GM12878 (cell line): Measurements from ENCODE around the gene PXDC1.

Experiments
- CHD4 ChIP-seq: fragments of 200-600 bp; sonication (generic); IDR thresholded peaks from 2 replicates; pipeline ENCODE4 v1.6.1; 2016; ENCODE audit warnings: mild to moderate bottlenecking
- FOS ChIP-seq: IDR thresholded peaks from 3 replicates; pipeline ENCODE4 v1.6.1; 2011; ENCODE audit warnings: borderline replicate concordance; ENCODE audit not compliant: insufficient read length; ENCODE audit errors: extremely low read depth
- KAT2A ChIP-seq: conservative IDR thresholded peaks from 2 replicates; pipeline ENCODE4 v1.6.1; 2011; ENCODE audit warnings: low read depth, low read length; ENCODE audit not compliant: control insufficient read depth
- POLR2AphosphoS5 ChIP-seq: IDR thresholded peaks from 2 replicates; pipeline ENCODE4 v1.6.1; 2011; ENCODE audit warnings: mild to moderate bottlenecking, low read length, inconsistent platforms
- RBBP5 ChIP-seq: fragments of 200-600 bp; sonication (generic); conservative IDR thresholded peaks from 2 replicates; pipeline ENCODE4 v1.6.1; 2016
- RCOR1 ChIP-seq: conservative IDR thresholded peaks from 2 replicates; pipeline ENCODE4 v1.6.1; 2012; ENCODE audit warnings: low read depth, low read length, improper control_type of control experiment
- TCF7 ChIP-seq: IDR thresholded peaks from 2 replicates; pipeline ENCODE4 v1.6.1; 2014; ENCODE audit warnings: antibody characterized with exemption, borderline replicate concordance
- YY1 ChIP-seq: IDR thresholded peaks from 2 replicates; pipeline ENCODE4 v1.6.1; 2011; ENCODE audit warnings: low read depth, mild to moderate bottlenecking, low read length
- TF ChIP-seq, protein P1 (sequence below), 3 experiments: IDR thresholded peaks in 2 of 3; conservative IDR thresholded peaks in 1 of 3; 2 replicates each; pipeline ENCODE4 v1.5.1; 2011; ENCODE audit warnings: low read depth in 3 of 3, low read length in 3 of 3, mild to moderate bottlenecking in 3 of 3, control low read depth in 2 of 3, moderate library complexity in 2 of 3, inconsistent platforms in 1 of 3, mixed read lengths in 1 of 3; ENCODE audit not compliant: control insufficient read depth in 2 of 3, insufficient read depth in 1 of 3; ENCODE audit errors: extremely low read depth in 1 of 3
- TF ChIP-seq, protein P2 (sequence below): fragments of 450-650 bp; formaldehyde crosslinking; IDR thresholded peaks from 2 replicates; pipeline ENCODE4 v1.4.0; 2020; ENCODE audit warnings: mild to moderate bottlenecking, moderate library complexity
- TF ChIP-seq, protein P3 (sequence below): IDR thresholded peaks from 2 replicates; pipeline ENCODE4 v1.6.1; 2011; ENCODE audit warnings: borderline replicate concordance, low read depth, mild to moderate bottlenecking, moderate library complexity, low read length; ENCODE audit not compliant: insufficient read depth, poor library complexity, severe bottlenecking
- TF ChIP-seq, protein P4 (sequence below): fragments of 450-650 bp; IDR thresholded peaks from 2 replicates; pipeline ENCODE4 v1.6.1; 2017; ENCODE audit warnings: mild to moderate bottlenecking
- TF ChIP-seq, protein P5 (sequence below): fragments of 450-650 bp; IDR thresholded peaks from 2 replicates; pipeline ENCODE4 v1.6.1; 2017; ENCODE audit warnings: antibody characterized with exemption, mild to moderate bottlenecking, moderate library complexity

DNA sequence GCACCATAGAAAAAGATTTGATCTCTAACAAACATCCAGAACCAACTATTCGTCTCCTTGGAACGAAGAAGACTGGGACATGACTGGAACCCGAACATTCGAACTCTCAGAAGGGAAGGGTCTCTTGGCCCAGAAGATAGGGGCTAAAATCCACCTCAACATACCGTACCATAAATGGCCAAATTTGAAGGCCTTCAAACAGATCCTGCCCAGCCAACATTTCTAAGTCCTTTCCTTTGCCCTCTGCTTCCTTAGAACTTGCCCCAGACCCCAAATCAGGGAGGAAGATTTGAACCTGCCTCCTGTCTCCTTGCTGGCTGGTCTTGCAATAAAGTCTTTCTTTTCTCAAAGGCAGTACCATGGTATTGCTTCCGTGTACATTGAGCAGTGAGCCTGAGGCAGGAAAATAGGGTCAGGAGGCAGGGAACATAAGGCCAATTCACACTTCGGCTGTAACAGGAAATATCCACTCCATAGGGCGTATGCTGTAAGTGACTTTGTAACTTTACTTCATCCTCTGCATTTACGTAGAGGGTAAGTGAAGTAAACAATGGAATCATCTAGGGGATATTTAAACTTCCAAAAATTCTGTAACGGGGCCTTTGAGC lies 1.8 kb upstream of the PXDC1 start:
- TF ChIP-seq, protein P1, sequence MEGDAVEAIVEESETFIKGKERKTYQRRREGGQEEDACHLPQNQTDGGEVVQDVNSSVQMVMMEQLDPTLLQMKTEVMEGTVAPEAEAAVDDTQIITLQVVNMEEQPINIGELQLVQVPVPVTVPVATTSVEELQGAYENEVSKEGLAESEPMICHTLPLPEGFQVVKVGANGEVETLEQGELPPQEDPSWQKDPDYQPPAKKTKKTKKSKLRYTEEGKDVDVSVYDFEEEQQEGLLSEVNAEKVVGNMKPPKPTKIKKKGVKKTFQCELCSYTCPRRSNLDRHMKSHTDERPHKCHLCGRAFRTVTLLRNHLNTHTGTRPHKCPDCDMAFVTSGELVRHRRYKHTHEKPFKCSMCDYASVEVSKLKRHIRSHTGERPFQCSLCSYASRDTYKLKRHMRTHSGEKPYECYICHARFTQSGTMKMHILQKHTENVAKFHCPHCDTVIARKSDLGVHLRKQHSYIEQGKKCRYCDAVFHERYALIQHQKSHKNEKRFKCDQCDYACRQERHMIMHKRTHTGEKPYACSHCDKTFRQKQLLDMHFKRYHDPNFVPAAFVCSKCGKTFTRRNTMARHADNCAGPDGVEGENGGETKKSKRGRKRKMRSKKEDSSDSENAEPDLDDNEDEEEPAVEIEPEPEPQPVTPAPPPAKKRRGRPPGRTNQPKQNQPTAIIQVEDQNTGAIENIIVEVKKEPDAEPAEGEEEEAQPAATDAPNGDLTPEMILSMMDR (IDR thresholded peaks at IDR 0.05 in 2 of 3, conservative IDR thresholded peaks at IDR 0.05 in 1 of 3; ENCODE audit: control insufficient read depth in 2 of 3, extremely low read depth in 1 of 3, insufficient read depth in 1 of 3, low read depth in 3 of 3, low read length in 3 of 3), result no peak
- TF ChIP-seq RBBP5, result no peak
- TF ChIP-seq, protein P2, sequence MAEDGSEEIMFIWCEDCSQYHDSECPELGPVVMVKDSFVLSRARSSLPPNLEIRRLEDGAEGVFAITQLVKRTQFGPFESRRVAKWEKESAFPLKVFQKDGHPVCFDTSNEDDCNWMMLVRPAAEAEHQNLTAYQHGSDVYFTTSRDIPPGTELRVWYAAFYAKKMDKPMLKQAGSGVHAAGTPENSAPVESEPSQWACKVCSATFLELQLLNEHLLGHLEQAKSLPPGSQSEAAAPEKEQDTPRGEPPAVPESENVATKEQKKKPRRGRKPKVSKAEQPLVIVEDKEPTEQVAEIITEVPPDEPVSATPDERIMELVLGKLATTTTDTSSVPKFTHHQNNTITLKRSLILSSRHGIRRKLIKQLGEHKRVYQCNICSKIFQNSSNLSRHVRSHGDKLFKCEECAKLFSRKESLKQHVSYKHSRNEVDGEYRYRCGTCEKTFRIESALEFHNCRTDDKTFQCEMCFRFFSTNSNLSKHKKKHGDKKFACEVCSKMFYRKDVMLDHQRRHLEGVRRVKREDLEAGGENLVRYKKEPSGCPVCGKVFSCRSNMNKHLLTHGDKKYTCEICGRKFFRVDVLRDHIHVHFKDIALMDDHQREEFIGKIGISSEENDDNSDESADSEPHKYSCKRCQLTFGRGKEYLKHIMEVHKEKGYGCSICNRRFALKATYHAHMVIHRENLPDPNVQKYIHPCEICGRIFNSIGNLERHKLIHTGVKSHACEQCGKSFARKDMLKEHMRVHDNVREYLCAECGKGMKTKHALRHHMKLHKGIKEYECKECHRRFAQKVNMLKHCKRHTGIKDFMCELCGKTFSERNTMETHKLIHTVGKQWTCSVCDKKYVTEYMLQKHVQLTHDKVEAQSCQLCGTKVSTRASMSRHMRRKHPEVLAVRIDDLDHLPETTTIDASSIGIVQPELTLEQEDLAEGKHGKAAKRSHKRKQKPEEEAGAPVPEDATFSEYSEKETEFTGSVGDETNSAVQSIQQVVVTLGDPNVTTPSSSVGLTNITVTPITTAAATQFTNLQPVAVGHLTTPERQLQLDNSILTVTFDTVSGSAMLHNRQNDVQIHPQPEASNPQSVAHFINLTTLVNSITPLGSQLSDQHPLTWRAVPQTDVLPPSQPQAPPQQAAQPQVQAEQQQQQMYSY (CRISPR knock-in tag), result no peak
- TF ChIP-seq POLR2AphosphoS5, result no peak
- no peak for TF ChIP-seq RCOR1
- no peak for TF ChIP-seq FOS
- TF ChIP-seq, protein P3, sequence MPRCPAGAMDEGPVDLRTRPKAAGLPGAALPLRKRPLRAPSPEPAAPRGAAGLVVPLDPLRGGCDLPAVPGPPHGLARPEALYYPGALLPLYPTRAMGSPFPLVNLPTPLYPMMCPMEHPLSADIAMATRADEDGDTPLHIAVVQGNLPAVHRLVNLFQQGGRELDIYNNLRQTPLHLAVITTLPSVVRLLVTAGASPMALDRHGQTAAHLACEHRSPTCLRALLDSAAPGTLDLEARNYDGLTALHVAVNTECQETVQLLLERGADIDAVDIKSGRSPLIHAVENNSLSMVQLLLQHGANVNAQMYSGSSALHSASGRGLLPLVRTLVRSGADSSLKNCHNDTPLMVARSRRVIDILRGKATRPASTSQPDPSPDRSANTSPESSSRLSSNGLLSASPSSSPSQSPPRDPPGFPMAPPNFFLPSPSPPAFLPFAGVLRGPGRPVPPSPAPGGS, result no peak
- TF ChIP-seq, protein P4, sequence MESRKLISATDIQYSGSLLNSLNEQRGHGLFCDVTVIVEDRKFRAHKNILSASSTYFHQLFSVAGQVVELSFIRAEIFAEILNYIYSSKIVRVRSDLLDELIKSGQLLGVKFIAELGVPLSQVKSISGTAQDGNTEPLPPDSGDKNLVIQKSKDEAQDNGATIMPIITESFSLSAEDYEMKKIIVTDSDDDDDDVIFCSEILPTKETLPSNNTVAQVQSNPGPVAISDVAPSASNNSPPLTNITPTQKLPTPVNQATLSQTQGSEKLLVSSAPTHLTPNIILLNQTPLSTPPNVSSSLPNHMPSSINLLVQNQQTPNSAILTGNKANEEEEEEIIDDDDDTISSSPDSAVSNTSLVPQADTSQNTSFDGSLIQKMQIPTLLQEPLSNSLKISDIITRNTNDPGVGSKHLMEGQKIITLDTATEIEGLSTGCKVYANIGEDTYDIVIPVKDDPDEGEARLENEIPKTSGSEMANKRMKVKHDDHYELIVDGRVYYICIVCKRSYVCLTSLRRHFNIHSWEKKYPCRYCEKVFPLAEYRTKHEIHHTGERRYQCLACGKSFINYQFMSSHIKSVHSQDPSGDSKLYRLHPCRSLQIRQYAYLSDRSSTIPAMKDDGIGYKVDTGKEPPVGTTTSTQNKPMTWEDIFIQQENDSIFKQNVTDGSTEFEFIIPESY, result no peak
- no peak for TF ChIP-seq TCF7
- no peak for TF ChIP-seq KAT2A
- no peak for TF ChIP-seq CHD4
- no peak for TF ChIP-seq YY1
- TF ChIP-seq, protein P5, sequence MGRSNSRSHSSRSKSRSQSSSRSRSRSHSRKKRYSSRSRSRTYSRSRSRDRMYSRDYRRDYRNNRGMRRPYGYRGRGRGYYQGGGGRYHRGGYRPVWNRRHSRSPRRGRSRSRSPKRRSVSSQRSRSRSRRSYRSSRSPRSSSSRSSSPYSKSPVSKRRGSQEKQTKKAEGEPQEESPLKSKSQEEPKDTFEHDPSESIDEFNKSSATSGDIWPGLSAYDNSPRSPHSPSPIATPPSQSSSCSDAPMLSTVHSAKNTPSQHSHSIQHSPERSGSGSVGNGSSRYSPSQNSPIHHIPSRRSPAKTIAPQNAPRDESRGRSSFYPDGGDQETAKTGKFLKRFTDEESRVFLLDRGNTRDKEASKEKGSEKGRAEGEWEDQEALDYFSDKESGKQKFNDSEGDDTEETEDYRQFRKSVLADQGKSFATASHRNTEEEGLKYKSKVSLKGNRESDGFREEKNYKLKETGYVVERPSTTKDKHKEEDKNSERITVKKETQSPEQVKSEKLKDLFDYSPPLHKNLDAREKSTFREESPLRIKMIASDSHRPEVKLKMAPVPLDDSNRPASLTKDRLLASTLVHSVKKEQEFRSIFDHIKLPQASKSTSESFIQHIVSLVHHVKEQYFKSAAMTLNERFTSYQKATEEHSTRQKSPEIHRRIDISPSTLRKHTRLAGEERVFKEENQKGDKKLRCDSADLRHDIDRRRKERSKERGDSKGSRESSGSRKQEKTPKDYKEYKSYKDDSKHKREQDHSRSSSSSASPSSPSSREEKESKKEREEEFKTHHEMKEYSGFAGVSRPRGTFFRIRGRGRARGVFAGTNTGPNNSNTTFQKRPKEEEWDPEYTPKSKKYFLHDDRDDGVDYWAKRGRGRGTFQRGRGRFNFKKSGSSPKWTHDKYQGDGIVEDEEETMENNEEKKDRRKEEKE, result no peak
